Upper lobe of right lung (tissue), 1 donor: ENCODE measurements around the gene ADCY2. TPM values are rescaled to one million over a fixed set of nuclear protein-coding genes. Genes with fewer than 3 reads are reported as not detected.

ENCODE experiments used
- ATAC-seq: fragments of 200-7000 bp; cut with Tn5 transposase; one replicate; pipeline ENCODE4 v1.9.1; 2020; ENCODE audit warnings: mild to moderate bottlenecking, moderate library complexity
- DNase-seq: peaks from one replicate; pipeline ENCODE4 v3.0.0-alpha.2; 2020
- H3K27ac ChIP-seq: fragments of 200-600 bp; one replicate; pipeline ENCODE4 v1.8.0; 2022
- H3K27me3 ChIP-seq: fragments of 200-600 bp; one replicate; pipeline ENCODE4 v1.8.0; 2022; ENCODE audit warnings: mild to moderate bottlenecking
- H3K36me3 ChIP-seq: fragments of 200-600 bp; one replicate; pipeline ENCODE4 v1.8.0; 2022
- H3K4me1 ChIP-seq: fragments of 200-600 bp; one replicate; pipeline ENCODE4 v1.8.0; 2022
- H3K4me3 ChIP-seq: fragments of 200-600 bp; one replicate; pipeline ENCODE4 v1.8.0; 2022; ENCODE audit warnings: mild to moderate bottlenecking
- H3K9me3 ChIP-seq: fragments of 200-600 bp; one replicate; pipeline ENCODE4 v1.8.0; 2022
- CTCF ChIP-seq: fragments of 200-600 bp; IDR thresholded peaks from one replicate; pipeline ENCODE4 v1.8.0; 2022; ENCODE audit warnings: antibody characterized with exemption
- intact Hi-C: fragments of 100-400 bp; cut with DNase I; formaldehyde crosslinking; loops from one replicate; pipeline ENCODE4 v1.11.0; 2022
- total RNA-seq: library from RNA; stranded (reverse); fragmentation: NEBNext Ultra II Directional; extraction: Animal tissue kit (Norgen Biotek cat#: 25700); gene quantifications from one replicate; pipeline ENCODE4 v1.2.1, GENCODE V29; 2021
- donor health status: DM: no; HTN: yes; CAD: no; lungs with severe emphysema.

The ADCY2 gene
- total RNA-seq, 1 donor from 2014 or later, result 0.17 TPM

GRCh38 chr5:7478459-7478858 lies 82.5 kb downstream of the ADCY2 start:
- DNase-seq (no peak), ATAC-seq (no peak)
- H3K27ac ChIP-seq, result no peak overlapping the region
- no peak overlapping the region for H3K4me3 ChIP-seq
- intact Hi-C loops, result no loop called here
- H3K27me3 ChIP-seq, result no peaks in the 10 kb centered on the region
- TF ChIP-seq CTCF, result no peak
- no peaks in the 10 kb centered on the region for H3K36me3 ChIP-seq
- H3K9me3 ChIP-seq, result no peaks in the 10 kb centered on the region
- H3K4me1 ChIP-seq, result no peaks in the 10 kb centered on the region

DNA sequence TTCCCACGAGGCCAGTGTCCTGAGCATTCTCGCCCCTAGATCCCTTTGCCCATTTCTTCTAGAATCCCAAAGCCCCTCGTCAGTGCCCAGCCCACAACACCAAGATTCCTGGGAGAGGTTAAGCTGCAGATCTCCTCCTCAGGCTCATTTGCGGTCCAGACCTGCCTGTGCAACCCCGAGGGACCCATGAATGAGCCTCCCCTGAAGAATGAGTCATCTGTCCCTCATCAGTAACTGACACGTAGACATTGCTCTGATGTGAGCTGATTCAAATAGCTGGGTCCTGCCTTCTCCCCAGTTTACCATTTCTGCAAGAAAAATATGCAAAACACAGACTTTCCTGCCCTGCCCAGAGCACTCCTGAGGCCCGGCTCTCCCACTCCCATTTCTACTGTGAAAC lies 92.8 kb downstream of the ADCY2 start:
- ATAC-seq, result no peak
- no peak for DNase-seq

GRCh38 chr5:7492371-7492770 lies 96.4 kb downstream of the ADCY2 start:
- H3K4me3 ChIP-seq, result no peak overlapping the region
- ATAC-seq (no peak), DNase-seq (no peak)
- no peaks in the 10 kb centered on the region for H3K36me3 ChIP-seq
- H3K27me3 ChIP-seq, result no peaks in the 10 kb centered on the region
- intact Hi-C loops, result no loop called here
- TF ChIP-seq CTCF, result no peak
- no peaks in the 10 kb centered on the region for H3K9me3 ChIP-seq
- no peaks in the 10 kb centered on the region for H3K4me1 ChIP-seq
- H3K27ac ChIP-seq, result no peak overlapping the region

More for the DNA sequence above, 92.8 kb downstream of the ADCY2 start:
- Histone ChIP-seq H3K36me3 (no peaks in the 10 kb centered on the region), H3K9me3 (no peaks in the 10 kb centered on the region), H3K4me3 (no peak overlapping the region), H3K27me3 (no peaks in the 10 kb centered on the region), H3K4me1 (no peaks in the 10 kb centered on the region), H3K27ac (no peak overlapping the region)
- intact Hi-C loops, result no loop called here
- no peak for TF ChIP-seq CTCF

GRCh38 chr5:7493081-7493480 lies 97.1 kb downstream of the ADCY2 start:
- no peak for TF ChIP-seq CTCF
- DNase-seq (no peak), ATAC-seq (no peak)
- no peak overlapping the region for H3K4me3 ChIP-seq
- no peak overlapping the region for H3K27ac ChIP-seq
- no peaks in the 10 kb centered on the region for H3K36me3 ChIP-seq
- H3K9me3 ChIP-seq, result no peaks in the 10 kb centered on the region
- intact Hi-C loops, result no loop called here
- no peaks in the 10 kb centered on the region for H3K4me1 ChIP-seq
- H3K27me3 ChIP-seq, result no peaks in the 10 kb centered on the region

DNA sequence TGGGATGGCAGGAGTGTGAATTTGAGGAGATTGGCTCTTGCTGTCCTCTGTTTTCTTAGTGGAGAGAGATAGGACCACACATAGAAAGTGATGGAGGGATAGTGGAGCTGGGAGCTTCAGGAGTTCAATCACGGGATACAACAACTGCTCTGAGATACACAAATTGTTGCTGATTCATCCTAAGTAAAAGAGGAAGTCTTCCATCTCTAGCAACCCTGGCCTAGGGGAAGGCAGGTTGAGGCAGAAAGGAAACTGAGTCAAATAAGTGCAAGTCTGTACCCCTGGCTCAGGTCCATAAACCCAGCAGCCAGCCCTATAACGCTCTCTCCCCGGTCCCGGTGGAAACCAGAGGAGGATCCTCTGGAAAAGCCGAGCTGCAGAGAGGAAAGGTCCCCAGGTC lies 97.7 kb downstream of the ADCY2 start:
- ATAC-seq, result no peak
- no peak for TF ChIP-seq CTCF
- no peaks in the 10 kb centered on the region for H3K27me3 ChIP-seq
- no peak overlapping the region for H3K27ac ChIP-seq
- no peaks in the 10 kb centered on the region for H3K4me1 ChIP-seq
- intact Hi-C loops, result no loop called here
- H3K4me3 ChIP-seq, result no peak overlapping the region
- no peaks in the 10 kb centered on the region for H3K9me3 ChIP-seq
- H3K36me3 ChIP-seq, result no peaks in the 10 kb centered on the region
- no peak for DNase-seq

DNA sequence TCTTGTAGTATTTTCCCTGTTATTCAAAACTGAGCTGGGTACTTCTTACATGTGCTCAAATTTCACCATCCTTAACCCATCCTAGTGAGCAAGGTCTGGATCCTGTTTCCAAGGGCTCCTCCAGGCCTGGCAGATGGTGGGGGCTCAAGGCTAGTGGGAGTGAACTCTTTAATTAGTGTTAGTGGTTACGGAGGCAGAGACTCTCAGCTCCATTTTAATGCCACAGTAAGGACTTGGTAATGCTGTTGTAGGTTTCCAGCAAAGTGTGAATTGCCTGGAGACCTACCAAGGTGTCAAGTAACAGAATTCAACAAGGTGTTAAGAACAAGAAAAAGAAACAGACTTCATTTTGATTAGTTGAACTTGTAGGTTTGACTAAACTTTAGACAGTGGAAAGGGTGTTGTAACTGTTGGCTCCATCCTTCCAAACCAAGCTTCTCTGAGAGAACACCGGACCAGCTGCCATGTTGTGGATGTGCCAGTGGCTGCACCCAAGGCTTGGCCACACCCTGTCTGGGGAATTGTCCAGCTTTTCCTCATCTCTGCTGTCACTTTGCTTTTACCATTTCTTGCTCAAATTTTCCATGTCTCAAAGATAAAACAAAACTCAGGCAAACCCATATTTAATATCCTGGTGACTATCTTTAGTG lies 98.7 kb downstream of the ADCY2 start:
- Histone ChIP-seq H3K4me1 (no peaks in the 10 kb centered on the region), H3K27me3 (no peaks in the 10 kb centered on the region), H3K27ac (no peak overlapping the region), H3K36me3 (no peaks in the 10 kb centered on the region), H3K4me3 (no peak overlapping the region), H3K9me3 (no peaks in the 10 kb centered on the region)
- intact Hi-C loops, result no loop called here
- TF ChIP-seq CTCF, result no peak
- no peak for DNase-seq
- ATAC-seq, result no peak
